GM12874 (cell line): Measurements from ENCODE around the gene OR8B4.
A peak's percentile ranks its signal among the peaks of the same experiment; 100 is the strongest.

Experiments used
- CTCF ChIP-seq: IDR thresholded peaks from 2 replicates; pipeline ENCODE4 v1.5.1; 2011; ENCODE audit warnings: low read depth, mild to moderate bottlenecking, control low read depth, low read length, moderate library complexity; ENCODE audit not compliant: insufficient read depth

Gene OR8B4

GRCh38 chr11:124409906-124410305, 14.8 kb downstream of the OR8B4 start:
- TF ChIP-seq CTCF = no peak

- TF ChIP-seq CTCF = no peak
Observed at GRCh38 chr11:124405581-124405980, 19.1 kb downstream of the OR8B4 start.

- TF ChIP-seq CTCF = peak; percentile 74
Observed at GRCh38 chr11:124402326-124402922, 22.2 kb downstream of the OR8B4 start.

- no peak for TF ChIP-seq CTCF
Observed at GRCh38 chr11:124398924-124399323, 25.7 kb downstream of the OR8B4 start, which contains the start of gene OR8B3. TSS of gene OR8B3 (minus strand) at chr11:124399024. CDS start at chr11:124397351, 1,673 bp downstream.

GRCh38 chr11:124394408-124394807, 30.3 kb downstream of the OR8B4 start:
- no peak for TF ChIP-seq CTCF

- no peak for TF ChIP-seq CTCF
Observed at GRCh38 chr11:124384399-124384798, 40.3 kb downstream of the OR8B4 start, which contains the start of gene OR8B2. TSS of gene OR8B2 (minus strand) at chr11:124384499. CDS start at chr11:124383343, 1,156 bp downstream.

- no peak for TF ChIP-seq CTCF
Observed at GRCh38 chr11:124380585-124380984, 44.1 kb downstream of the OR8B4 start.
